ENCODE measurements around the gene BCORL1.
A peak's percentile ranks its signal among the peaks of the same experiment; 100 is the strongest.

Gene BCORL1

DNA sequence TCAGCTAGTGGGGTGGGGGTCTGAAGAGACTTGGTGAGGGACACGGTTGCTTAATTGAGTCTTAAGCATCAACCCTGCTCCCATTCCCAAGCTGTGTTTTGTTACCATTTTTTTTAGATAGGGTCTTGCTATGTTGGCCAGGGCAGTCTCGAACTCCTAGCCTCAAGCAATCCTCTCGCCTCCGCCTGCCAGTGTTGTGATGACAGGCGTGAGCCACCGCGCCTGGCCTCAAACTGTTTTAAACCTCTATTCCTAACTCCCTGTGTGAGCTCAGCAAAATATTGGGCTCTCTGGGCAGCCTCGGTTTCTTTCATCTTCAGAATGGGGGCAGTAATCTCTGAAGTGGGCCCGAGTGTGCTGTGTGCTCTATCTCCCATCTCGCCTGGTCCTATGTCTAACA, 26.3 kb upstream of the BCORL1 start:
- H3K27ac ChIP-seq = no peak overlapping the region
- TF ChIP-seq ZFX (IDR thresholded peaks at IDR 0.05; ENCODE audit: borderline replicate concordance) = no peak
- TF ChIP-seq, protein P1, sequence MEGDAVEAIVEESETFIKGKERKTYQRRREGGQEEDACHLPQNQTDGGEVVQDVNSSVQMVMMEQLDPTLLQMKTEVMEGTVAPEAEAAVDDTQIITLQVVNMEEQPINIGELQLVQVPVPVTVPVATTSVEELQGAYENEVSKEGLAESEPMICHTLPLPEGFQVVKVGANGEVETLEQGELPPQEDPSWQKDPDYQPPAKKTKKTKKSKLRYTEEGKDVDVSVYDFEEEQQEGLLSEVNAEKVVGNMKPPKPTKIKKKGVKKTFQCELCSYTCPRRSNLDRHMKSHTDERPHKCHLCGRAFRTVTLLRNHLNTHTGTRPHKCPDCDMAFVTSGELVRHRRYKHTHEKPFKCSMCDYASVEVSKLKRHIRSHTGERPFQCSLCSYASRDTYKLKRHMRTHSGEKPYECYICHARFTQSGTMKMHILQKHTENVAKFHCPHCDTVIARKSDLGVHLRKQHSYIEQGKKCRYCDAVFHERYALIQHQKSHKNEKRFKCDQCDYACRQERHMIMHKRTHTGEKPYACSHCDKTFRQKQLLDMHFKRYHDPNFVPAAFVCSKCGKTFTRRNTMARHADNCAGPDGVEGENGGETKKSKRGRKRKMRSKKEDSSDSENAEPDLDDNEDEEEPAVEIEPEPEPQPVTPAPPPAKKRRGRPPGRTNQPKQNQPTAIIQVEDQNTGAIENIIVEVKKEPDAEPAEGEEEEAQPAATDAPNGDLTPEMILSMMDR (IDR thresholded peaks at IDR 0.05) = no peak

DNA sequence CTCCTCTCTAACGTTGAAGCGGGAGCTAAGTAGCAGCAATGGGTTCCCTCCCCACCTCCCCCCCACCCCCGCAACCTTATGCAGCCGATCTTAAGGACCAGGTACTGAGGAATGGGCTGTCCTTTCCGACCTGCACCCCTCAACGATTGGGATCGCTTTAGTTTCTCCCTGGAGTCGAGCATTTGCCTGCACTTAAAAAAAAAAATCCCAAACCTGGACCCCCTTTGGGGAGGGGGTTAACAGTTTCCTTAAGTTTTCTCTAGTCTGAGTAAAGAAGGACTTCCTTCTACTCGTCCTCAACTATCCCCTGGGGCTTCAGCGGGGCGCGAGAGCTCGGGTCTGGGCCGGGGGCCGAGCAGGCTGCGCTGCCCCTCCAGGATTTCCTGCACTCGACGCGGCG, 25.7 kb upstream of the BCORL1 start:
- no peak for TF ChIP-seq ZFX (IDR thresholded peaks at IDR 0.05; ENCODE audit: borderline replicate concordance)
- H3K27ac ChIP-seq = peak overlapping the region; percentile 78

DNA sequence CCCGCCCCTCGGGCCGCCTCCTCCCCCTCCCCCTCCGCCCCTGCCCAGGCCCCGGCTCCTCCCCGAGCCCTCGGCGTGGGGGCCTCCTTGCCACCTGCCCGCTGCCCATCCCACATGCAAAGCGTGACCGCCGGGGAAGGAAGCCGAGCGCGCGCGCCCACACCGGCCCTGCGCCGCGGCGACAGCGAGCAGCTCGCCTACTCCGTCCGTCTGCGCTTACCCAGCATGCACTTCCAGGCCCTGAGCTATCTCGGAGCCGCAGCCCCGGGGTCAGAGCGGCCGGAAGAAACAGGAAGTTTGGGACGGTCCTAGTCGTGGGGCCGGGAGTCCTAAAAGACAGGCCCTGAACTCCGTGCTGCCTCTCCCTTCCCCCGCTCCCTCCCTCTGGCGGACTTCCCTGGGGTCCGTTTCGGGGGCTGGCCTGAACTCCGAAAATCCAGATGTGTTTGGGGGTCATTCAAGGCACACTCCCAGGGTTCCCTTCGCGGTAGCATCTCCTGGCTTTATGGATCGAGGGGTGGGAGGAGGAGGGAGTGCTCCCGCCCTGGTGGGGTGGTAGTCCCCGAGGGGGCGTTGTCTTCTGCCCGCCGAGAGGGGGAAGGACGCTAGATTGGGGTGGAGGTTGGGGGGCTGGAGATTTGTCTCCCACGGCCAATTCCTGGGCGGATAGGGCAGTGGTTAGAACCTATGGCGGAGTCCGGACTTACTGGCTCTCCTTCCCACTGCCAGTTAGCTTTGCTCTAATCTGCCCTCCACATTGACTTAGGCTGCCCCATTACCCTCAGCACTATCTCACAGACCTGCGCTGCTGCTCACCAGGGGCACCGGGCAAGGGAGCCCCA, 25.0 kb upstream of the BCORL1 start:
- H3K27ac ChIP-seq = peak overlapping the region; percentile 78
- TF ChIP-seq ZFX (IDR thresholded peaks at IDR 0.05; ENCODE audit: borderline replicate concordance) = no peak
- TF ChIP-seq, protein P1 (IDR thresholded peaks at IDR 0.05) = no peak

DNA sequence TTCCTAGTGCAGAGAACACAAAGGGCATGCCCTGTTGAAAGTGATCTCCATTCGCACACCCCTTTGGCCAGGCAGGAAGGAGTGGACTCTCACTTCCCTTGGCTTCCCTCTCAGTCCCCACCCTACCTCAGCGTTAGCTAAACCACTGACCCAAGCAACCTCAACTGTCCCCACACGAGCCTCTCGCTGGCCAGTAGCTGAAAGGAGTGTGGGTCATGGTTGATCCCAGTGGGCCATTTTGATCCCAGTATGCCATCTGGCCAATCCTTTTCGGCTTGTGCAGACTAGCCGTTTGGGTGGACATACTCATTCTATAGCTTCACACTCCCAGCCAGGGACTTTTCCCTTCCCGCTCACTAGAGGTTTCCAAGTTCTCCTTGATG, 24.4 kb upstream of the BCORL1 start:
- H3K27ac ChIP-seq = peak overlapping the region; percentile 78; the same call in 1 of the 2 replicates
- TF ChIP-seq ZFX (IDR thresholded peaks at IDR 0.05; ENCODE audit: borderline replicate concordance) = no peak
- TF ChIP-seq, protein P1 (IDR thresholded peaks at IDR 0.05) = no peak

DNA sequence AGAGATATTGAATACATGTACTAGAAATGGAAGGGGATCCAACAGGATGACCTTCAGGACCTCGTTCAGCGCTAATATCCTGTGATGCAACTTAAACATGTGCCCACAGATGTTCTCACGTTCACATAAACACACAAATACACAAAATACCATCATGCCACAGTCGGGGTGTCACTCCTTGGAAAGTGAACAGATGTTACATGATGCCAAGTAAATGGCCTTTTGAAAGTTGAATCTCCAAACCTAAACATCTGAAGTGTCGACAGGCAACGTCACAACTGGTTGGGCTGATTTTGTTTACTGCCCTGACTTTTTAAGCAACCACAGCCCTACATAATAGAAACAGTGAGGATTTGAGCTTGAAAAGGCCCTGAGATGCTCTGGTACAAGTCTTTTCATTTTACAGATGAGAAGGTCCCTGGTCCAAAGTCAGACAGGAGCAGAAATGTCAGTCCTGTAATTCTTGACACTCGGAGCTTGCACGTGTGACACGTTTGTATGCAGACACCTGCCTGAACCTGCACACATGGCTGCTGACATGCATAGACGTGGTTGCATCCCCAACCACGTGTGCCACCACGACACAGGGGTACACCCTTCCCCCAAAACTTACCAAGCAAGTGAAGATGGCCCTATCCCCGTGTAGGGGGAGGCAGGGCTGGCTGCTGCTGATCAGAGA, 23.5 kb upstream of the BCORL1 start:
- no peak overlapping the region for H3K27ac ChIP-seq
- no peak for TF ChIP-seq ZFX (IDR thresholded peaks at IDR 0.05; ENCODE audit: borderline replicate concordance)
- TF ChIP-seq, protein P1 (IDR thresholded peaks at IDR 0.05) = no peak

DNA sequence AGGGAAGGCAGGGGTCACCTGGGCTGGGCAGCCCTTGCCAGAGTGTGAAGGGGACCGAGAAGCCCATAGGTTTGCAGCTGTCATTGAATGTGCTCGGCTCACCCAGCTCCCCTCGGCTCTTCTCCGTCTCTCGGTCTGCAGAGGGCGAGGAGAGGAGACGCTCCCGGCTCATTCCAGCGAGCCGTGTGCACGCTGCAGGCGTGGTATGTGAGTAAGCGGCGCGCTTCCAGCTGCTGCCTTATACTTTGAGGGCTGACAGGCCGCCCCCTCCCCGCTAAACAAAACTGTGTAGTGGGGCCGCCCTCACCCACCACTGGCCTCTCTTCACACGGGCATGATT, 23.0 kb upstream of the BCORL1 start:
- TF ChIP-seq ZFX (IDR thresholded peaks at IDR 0.05; ENCODE audit: borderline replicate concordance) = no peak
- TF ChIP-seq, protein P1 (IDR thresholded peaks at IDR 0.05) = no peak
- H3K27ac ChIP-seq = no peak overlapping the region

DNA sequence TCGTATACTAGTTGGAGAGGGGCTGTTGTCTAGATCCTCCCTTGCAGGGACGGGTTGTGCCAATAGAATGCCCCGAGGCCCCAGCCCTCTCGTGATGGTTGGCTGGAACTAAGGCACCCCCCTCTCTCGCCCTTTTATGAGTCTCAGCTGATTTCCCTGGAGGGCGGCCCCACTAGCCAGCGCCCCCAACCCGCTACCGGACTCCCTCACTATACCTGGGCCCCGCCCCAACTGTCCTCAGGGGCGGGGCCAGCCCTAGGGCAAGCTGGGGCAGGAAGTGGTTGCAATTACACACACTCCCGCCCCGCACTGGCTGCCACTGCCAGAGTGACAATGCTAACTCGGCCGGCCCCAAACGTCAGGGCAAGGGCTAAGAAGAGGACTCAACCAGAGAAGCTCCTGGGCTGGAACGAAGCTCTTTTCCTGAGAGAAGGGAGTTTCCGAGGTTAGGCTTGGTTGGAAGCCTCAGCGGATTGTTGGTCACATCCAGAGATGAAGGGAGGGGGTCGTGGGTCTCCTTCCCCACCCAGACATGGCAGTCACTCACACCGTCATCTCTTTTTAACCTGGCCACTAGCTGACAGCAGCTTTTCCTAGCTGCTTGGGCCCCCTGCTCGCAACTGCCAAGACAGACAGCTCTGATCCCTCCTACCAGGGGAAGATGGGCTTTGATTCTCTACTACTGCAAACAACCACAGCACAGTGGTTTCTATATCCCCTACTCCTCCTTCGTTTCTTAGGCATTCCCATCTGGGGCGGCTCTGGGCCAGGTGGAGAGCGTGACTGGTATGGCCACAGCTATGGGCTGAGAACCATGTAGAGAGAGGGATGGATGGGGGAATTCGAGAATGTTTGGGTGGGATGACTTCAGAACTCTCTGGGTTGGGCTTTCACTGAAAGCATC, 21.0 kb upstream of the BCORL1 start:
- TF ChIP-seq ZFX (IDR thresholded peaks at IDR 0.05; ENCODE audit: borderline replicate concordance) = no peak
- H3K27ac ChIP-seq = peak overlapping the region; percentile 66

Data from 22Rv1 (cell line).